ENCODE results near the gene IL17REL.

Gene IL17REL

DNA sequence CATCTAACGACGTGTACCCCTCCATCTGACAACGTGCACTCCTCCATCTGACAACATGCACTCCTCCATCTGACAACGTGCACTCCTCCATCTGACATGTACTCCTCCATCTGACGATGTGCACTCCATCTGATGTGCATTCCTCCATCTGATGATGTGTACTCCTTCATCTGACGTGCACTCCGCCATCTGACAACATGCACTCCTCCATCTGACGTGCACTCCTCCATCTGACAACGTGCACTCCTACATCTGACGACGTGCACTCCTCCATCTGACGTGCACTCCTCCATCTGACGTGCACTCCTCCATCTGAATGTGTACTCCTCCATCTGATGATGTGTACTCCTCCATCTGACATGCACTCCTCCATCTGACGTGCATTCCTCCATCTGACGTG, 8.0 kb upstream of the IL17REL start:
- no peak for DNase-seq

- no peak for DNase-seq
Measured at GRCh38 chr22:50019316-50019715, 6.8 kb upstream of the IL17REL start.

- no peak for DNase-seq
Measured at GRCh38 chr22:50018608-50019285, 6.2 kb upstream of the IL17REL start.

DNA sequence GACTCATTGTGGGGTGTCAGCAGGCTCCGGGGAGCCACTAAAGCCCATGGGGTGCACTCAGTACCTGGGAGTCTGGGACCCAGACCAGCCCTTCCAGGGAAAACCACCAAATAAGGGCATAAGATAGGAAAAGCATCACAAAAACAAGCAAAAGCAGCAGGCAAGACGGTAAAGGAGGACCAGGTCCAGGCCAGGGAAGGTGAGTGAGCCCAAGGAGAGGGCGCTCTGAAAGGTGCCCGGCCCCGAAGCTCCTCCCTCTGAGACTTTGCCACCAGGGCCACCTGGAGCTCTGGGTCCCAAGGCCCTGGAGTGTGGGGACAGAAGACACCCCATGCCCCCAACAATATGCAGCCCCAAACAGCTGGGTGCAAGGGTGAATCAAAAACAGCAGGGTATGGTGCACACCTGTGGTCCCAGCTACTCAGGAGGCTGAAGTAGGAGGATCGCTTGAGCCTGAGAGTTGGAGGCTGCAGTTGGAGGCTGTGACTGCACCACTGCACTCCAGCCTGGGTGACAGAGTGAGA, 5.2 kb upstream of the IL17REL start:
- DNase-seq = no peak

GRCh38 chr22:50016988-50017700, 4.6 kb upstream of the IL17REL start:
- DNase-seq = no peak

DNA sequence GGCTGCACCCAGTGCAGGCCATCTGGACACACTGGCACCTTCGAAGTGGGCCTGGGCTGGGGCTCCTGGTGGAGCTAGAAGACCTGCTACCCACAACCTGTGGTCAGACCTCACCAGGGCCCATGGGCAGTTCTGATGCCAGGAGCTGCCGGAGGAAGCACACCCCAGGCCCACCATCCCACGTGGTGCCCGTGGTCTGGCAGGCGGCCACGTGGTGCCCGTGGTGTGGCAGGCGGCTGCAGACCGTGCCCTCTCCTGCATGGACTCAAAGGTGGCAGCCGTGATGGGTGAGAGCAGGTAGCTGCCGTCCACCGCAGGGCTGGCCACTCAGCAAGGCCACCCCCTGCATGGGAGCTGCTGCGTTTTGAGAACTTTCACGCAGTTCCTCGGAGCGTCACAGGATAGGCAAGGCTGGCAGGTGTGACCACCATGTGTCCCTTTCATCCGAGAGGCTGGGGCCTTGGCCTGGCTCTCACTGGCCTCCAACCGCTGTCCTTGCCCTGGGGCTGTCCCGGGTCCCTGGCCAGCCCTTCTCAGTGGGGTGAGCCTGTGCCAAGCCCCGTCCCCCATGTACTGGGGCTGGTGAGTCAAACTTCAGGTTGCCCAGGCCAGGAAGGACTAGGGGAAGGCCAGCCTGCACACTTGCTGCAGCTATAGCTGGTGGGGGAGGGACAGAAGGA, 3.9 kb upstream of the IL17REL start:
- DNase-seq = no peak

- DNase-seq = no peak
Measured at GRCh38 chr22:50015451-50016307, 3.1 kb upstream of the IL17REL start.

DNA sequence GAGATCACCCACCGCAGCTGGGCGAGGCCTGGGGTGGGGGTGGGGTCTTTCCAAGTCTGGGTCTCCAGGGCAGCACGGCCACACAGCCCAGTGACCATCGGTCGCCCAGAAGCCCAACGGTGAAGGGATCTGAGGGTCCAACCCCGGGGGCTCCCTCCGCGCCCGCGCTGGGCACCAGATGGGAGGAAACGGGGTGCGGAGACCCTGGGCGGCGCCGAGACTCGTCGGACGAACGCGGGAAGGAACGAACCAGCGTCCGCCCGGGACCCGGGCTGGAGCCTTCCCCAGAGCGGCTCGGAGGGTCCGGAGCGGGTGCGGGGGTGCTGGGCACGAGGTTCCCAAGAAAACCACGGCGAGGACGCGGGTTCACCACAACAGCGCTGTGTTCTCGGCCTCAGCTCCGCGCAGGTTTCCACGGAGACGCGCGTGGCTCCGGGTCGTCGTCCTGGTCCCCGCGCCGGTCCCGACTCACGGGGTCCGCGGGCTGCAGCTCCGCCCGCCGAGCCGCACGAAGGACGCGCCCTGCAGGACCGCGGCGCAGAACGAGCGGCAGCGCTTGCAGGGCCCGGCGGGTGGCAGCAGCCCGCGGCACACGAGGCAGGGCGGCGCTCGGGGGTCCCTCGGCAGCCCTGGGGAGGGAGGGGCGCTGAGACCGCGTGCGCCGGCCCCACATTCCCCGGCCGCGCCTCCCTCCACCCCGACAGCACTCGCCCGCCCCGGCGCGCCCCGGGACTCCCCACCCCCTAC, 2.3 kb upstream of the IL17REL start:
- DNase-seq = no peak

DNA sequence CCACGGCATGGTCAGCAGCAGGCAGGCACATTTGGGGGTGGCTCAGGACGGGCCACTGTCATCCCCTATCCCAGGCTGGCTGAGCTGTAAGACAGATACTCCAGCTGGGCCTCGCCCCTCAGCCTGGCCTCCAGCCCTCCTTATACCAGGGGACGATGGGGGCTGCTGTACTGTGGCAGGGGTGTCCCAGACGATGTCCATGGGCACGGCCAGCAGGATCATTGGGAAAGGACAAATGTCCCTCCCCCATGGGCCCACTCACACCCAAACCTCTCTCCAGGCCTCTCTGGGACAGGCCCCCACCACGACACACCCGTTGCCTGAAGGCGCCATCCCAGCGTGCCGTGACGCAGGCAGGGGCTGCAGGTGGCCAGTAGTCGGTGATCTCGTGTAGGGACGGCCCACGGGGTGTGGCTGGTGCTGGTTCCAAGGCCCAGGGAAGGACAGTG, 1.5 kb upstream of the IL17REL start:
- no peak for DNase-seq

DNA sequence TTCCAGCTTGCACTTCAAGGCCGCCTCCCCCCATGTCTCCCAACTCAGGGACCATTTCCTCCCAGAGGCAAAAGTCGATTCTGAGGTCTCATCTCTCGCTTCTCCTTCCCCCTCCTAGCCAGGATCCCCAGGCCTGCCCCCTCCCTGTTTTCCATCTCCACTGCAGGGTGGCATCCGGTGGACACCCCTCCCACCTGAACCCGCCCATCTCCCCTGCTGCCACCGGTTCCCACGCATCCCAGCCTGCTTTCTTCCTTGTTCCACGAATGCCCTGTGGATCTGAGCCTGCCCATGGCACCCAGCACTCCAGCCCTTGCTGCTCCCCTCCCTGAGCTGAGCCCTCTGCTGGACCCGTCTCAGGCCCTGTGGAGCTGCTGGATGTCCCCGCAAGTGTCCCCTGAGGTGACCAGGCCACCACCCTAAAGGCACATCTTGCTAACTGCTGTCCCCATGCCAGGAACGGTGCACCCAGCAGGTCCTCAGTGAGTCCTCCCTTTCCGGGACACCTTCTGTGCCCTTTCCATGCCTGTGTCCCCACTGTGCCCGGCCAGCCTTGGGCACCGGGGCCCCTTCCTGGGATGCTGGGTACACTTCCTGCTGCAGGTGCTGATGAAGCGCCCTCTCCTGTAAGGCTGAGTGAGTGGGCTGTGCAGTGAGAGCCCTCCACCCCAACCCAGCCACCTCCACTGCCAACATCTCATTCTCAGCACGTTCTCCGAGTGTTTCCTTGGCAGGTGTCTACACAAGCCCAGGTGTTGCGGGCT, 936 bp downstream of the IL17REL start:
- DNase-seq = no peak

DNA sequence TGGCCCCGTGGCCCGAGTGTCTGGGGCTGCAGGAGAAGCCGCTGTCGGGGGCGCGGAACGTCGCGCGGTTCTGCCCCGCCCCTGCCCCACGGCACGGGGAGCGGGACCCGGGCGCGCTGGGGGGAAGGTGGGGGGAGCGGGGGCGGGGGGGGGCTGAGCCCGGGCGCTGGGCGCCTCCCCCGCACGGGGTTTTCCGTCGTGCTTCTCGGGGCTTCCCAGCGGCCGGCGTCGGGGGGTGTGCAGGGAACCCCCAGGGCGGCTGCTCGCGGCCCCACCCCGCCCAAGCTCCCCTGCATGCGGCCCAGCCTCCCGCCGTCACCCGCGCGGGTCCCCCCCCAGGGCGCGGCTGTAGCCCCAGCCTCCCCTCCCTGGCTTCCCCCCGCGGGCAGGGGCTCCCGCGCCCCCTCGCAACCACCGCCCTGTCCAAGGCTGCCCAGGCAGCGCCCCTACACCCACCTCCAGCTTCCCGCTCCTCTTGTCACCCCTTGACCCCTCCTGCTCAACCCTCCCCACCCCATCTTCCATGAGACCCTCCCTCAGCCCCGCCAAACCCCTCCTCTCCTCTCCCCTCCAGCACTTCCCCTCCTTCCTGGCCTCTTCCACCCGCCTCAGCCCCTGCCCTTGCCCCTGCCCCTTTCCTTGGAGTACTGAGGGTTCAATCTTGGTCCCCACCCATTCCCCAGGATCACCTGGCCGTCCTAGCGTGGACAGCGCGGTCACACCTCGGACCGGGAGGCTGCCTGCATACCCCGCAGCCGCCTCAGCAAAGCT, 1.7 kb downstream of the IL17REL start:
- DNase-seq = no peak

GRCh38 chr22:50009765-50010675, 2.5 kb downstream of the IL17REL start:
- no peak for DNase-seq

GRCh38 chr22:50009251-50009650, 3.3 kb downstream of the IL17REL start:
- DNase-seq = no peak

DNA sequence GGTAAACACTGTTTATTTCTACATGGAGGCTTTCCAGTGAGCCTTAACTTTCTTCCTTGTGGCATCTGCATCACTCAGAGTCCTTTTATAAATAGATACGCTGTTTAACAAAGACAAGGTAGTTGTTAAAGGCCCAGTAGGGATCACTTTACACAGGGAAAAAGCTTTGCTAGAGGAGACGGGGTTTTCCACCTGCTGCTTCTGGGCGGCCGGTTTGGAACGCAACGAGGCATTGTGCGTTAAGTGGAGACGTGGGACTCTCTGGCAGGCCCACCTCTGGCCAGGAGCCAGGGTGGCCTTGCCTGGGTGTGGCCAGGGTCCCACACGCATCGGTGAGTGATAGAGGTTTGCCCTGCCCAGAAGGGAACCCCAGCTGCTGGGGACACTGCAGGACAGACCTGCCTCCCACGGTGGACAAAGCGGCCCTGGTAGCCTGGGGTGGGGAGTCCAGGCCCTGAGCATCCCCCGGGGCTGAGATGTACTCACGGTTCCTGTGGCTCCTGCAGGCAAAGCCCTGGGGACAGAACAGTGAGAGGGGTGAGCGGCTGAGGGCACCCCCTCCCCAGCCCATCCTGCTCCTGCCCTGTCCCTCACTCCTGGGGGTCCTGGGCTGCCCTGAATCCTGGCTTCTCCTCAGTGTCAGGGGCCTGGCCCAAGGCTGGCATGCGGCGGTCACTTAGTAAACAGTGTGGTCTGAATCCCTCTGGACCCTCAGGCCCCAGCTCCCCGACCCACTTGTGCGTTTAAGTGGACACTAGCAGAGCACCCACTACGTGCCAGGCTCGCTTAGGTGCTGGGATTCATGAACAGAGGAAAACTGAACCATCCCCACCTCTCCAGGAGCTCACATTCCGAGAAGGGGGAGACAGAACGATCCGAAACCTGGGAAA, 4.2 kb downstream of the IL17REL start:
- DNase-seq = no peak

DNA sequence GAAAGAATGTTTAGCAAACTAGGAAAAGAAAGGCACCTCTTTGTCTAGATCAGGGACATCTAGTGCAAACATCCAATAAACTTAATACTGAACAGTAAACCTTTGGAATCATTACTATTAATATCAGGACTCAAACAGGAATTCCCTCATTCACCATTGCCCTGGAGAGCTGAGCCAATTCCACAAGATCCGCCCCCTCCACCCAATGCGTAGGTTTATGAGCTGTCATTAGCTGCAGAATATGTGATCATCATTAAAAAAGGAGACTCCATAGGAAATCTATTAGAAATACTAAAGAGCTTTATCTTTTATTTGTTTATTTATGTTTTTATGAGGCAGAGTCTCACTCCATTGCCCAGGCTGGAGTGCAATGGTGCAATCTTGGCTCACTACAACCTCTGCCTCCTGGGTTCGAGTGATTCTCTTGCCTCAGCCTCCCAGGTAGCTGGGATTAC, 5.5 kb downstream of the IL17REL start:
- no peak for DNase-seq

- DNase-seq = no peak
Measured at GRCh38 chr22:50004918-50005317, 7.6 kb downstream of the IL17REL start.

DNA sequence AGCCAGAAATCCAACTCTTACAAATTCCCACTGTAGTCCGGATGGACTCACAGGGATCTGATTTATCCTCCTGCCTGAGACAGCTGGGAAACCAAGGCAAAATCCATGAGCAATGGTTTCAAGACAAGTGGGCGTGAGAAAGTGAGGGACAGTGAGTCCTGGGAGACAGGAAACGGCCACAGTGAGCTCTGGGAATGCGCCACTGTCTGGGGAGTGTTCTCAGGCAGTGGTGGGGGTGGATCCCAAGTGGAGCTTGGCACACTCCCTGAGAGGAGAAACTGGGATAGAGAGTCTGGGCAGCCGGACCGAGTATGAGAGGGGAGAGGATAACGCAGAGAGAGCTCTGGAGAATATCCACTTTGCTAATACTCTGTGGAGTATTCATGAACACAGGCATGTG, 9.8 kb downstream of the IL17REL start:
- no peak for DNase-seq

All from NCI-H446 treated with DMSO at 0.1 percent for 48 hours (cell line).